Ectodermal cell (in vitro differentiated cells): Measurements from ENCODE around the gene METRNL.

Experiments used
- H3K27ac ChIP-seq: 2 replicates; pipeline ENCODE4 v1.7.0; 2013; ENCODE audit warnings: mild to moderate bottlenecking, low read depth, low read length; ENCODE audit not compliant: insufficient read depth, poor library complexity, severe bottlenecking
- H3K27me3 ChIP-seq: 2 replicates; pipeline ENCODE4 v1.7.0; 2013; ENCODE audit warnings: mild to moderate bottlenecking, low read length; ENCODE audit not compliant: insufficient read depth, control insufficient read depth, poor library complexity, severe bottlenecking
- H3K36me3 ChIP-seq: one replicate; pipeline ENCODE4 v1.7.0; 2013; ENCODE audit warnings: low read length; ENCODE audit not compliant: control insufficient read depth, insufficient read depth
- H3K4me1 ChIP-seq: one replicate; pipeline ENCODE4 v1.7.0; 2013; ENCODE audit warnings: low read length; ENCODE audit not compliant: control insufficient read depth, insufficient read depth
- H3K4me3 ChIP-seq: 2 replicates; pipeline ENCODE4 v1.7.0; 2013; ENCODE audit warnings: low read depth, low read length, control low read depth; ENCODE audit not compliant: insufficient read depth
- H3K9me3 ChIP-seq: 2 replicates; pipeline ENCODE4 v1.7.0; 2013; ENCODE audit warnings: mild to moderate bottlenecking, low read length, moderate library complexity; ENCODE audit not compliant: control insufficient read depth
- WGBS, 2 experiments: methylation state at CpG; one replicate each; pipeline ENCODE4 v1.1.7; 2013; ENCODE audit warnings: missing lambda C conversion rate in 2 of 2; 5-methylcytosine and 5-hydroxymethylcytosine counted together

Gene METRNL

GRCh38 chr17:83123896-83124801 lies 44.7 kb downstream of the METRNL start:
- no peak overlapping the region for H3K4me3 ChIP-seq
- no peaks in the 10 kb centered on the region for H3K9me3 ChIP-seq
- H3K27me3 ChIP-seq, result peaks cover 32% of the 10 kb centered on the region
- no peak overlapping the region for H3K27ac ChIP-seq
- peaks cover 5% of the 10 kb centered on the region for H3K4me1 ChIP-seq
- no peaks in the 10 kb centered on the region for H3K36me3 ChIP-seq
- WGBS, 2 experiments, result 93 to 94% methylated on average over 25 of the region's 25 CpGs

- H3K27ac ChIP-seq, result no peak overlapping the region
- H3K4me1 ChIP-seq, result peaks cover 5% of the 10 kb centered on the region
- no peaks in the 10 kb centered on the region for H3K9me3 ChIP-seq
- no peaks in the 10 kb centered on the region for H3K36me3 ChIP-seq
- H3K4me3 ChIP-seq, result no peak overlapping the region
- peaks cover 31% of the 10 kb centered on the region for H3K27me3 ChIP-seq
- WGBS, 2 experiments, result 90 to 93% methylated on average over 24 of the region's 24 CpGs
Observed at GRCh38 chr17:83124871-83125514, 45.6 kb downstream of the METRNL start.

- no peaks in the 10 kb centered on the region for H3K36me3 ChIP-seq
- no peak overlapping the region for H3K27ac ChIP-seq
- peaks cover 24% of the 10 kb centered on the region for H3K27me3 ChIP-seq
- H3K4me1 ChIP-seq, result no peaks in the 10 kb centered on the region
- WGBS, 2 experiments, result 90% methylated on average over 21 of the region's 21 CpGs
- no peak overlapping the region for H3K4me3 ChIP-seq
- H3K9me3 ChIP-seq, result no peaks in the 10 kb centered on the region
Observed at GRCh38 chr17:83125515-83126274, 46.3 kb downstream of the METRNL start.

- no peak overlapping the region for H3K4me3 ChIP-seq
- WGBS, 2 experiments, result 87 to 92% methylated on average over 12 of the region's 12 CpGs
- H3K36me3 ChIP-seq, result no peaks in the 10 kb centered on the region
- H3K27ac ChIP-seq, result no peak overlapping the region
- H3K27me3 ChIP-seq, result peaks cover 18% of the 10 kb centered on the region
- H3K4me1 ChIP-seq, result no peaks in the 10 kb centered on the region
- no peaks in the 10 kb centered on the region for H3K9me3 ChIP-seq
Observed at GRCh38 chr17:83126275-83126811, 46.9 kb downstream of the METRNL start.

- Histone ChIP-seq H3K4me3 (no peak overlapping the region), H3K36me3 (no peaks in the 10 kb centered on the region), H3K4me1 (no peaks in the 10 kb centered on the region), H3K9me3 (no peaks in the 10 kb centered on the region), H3K27ac (no peak overlapping the region), H3K27me3 (peaks cover 6% of the 10 kb centered on the region)
- WGBS, 2 experiments, result 92 to 93% methylated on average over 16 of the region's 16 CpGs
Observed at GRCh38 chr17:83127431-83128160, 48.2 kb downstream of the METRNL start.

- 92 to 93% methylated on average over 32 of the region's 32 CpGs for WGBS, 2 experiments
Observed at GRCh38 chr17:83128306-83129240, 49.2 kb downstream of the METRNL start.

GRCh38 chr17:83129676-83130075 lies 50.3 kb downstream of the METRNL start:
- H3K36me3 ChIP-seq, result no peaks in the 10 kb centered on the region
- H3K27ac ChIP-seq, result no peak overlapping the region
- no peaks in the 10 kb centered on the region for H3K27me3 ChIP-seq
- H3K4me3 ChIP-seq, result no peak overlapping the region
- H3K4me1 ChIP-seq, result no peaks in the 10 kb centered on the region
- no peaks in the 10 kb centered on the region for H3K9me3 ChIP-seq
- WGBS, 2 experiments, result 93 to 94% methylated on average over 10 to 12 of the region's 12 CpGs

More at GRCh38 chr17:83128306-83129240, 49.2 kb downstream of the METRNL start:
- Histone ChIP-seq H3K4me1 (no peaks in the 10 kb centered on the region), H3K4me3 (no peak overlapping the region), H3K27me3 (no peaks in the 10 kb centered on the region), H3K36me3 (no peaks in the 10 kb centered on the region), H3K27ac (no peak overlapping the region), H3K9me3 (no peaks in the 10 kb centered on the region)

- WGBS, 2 experiments, result 94 to 96% methylated on average over 14 of the region's 14 CpGs
- Histone ChIP-seq H3K36me3 (no peaks in the 10 kb centered on the region), H3K9me3 (no peaks in the 10 kb centered on the region), H3K4me3 (no peak overlapping the region), H3K27me3 (no peaks in the 10 kb centered on the region), H3K27ac (no peak overlapping the region), H3K4me1 (no peaks in the 10 kb centered on the region)
Observed at GRCh38 chr17:83131401-83132011, 52.1 kb downstream of the METRNL start.
